H1 (cell line): ENCODE data around the gene ZIC1. TPM values are rescaled to one million over a fixed set of nuclear protein-coding genes. Genes with fewer than 3 reads are reported as not detected.

Source experiments
- CTCF ChIA-PET: fragments of 300-600 bp; sonication (Branson Sonifier 250); formaldehyde crosslinking; loops from one replicate; lab custom pipeline; 2021; ENCODE audit not compliant: partially characterized antibody; lab: Charles Lee
- POLR2A ChIA-PET: fragments of 300-600 bp; sonication (Branson Sonifier 250); formaldehyde crosslinking; loops from one replicate; lab custom pipeline; 2021; ENCODE audit warnings: inconsistent platforms; ENCODE audit not compliant: partially characterized antibody; lab: Charles Lee
- DNase-seq, 2 experiments: peaks; one replicate each; pipeline versions ENCODE4 v3.0.0 to v3.0.0-alpha.2; 2010 to 2022; ENCODE audit warnings: low spot score in 2 of 2, low read depth in 1 of 2, mixed read lengths in 1 of 2
- FAIRE-seq: peaks from 2 replicates; lab custom pipeline; 2011; peaks lifted over from hg19 to GRCh38; lab: Jason Lieb, UNC
- H2AFZ ChIP-seq: 2 replicates; pipeline ENCODE4 v1.8.1; 2012; ENCODE audit warnings: low read length, inconsistent platforms
- H2AK5ac ChIP-seq: 2 replicates; pipeline ENCODE4 v1.6.1; 2013; ENCODE audit warnings: low read depth, low read length
- H2BK120ac ChIP-seq: replicated peaks from 2 replicates; pipeline ENCODE3; 2013; ENCODE audit warnings: low read depth, low read length, inconsistent platforms
- H2BK12ac ChIP-seq: 2 replicates; pipeline ENCODE4 v1.6.1; 2013; ENCODE audit warnings: low read depth, low read length
- H2BK15ac ChIP-seq: 2 replicates; pipeline ENCODE4 v1.6.1; 2013; ENCODE audit warnings: low read length
- H2BK20ac ChIP-seq: 2 replicates; pipeline ENCODE4 v1.6.1; 2013; ENCODE audit warnings: low read length
- H2BK5ac ChIP-seq: 2 replicates; pipeline ENCODE4 v1.6.1; 2013; ENCODE audit warnings: low read depth, low read length
- H3K14ac ChIP-seq: 2 replicates; pipeline ENCODE4 v1.6.1; 2013; ENCODE audit warnings: inconsistent platforms; ENCODE audit not compliant: insufficient read length
- H3K18ac ChIP-seq: 2 replicates; pipeline ENCODE4 v1.6.1; 2013; ENCODE audit warnings: low read length; ENCODE audit errors: extremely low read depth
- H3K23ac ChIP-seq: 2 replicates; pipeline ENCODE4 v1.6.1; 2013; ENCODE audit warnings: inconsistent platforms; ENCODE audit not compliant: insufficient read length
- H3K23me2 ChIP-seq: 2 replicates; pipeline ENCODE4 v1.6.1; 2013; ENCODE audit warnings: low read depth, low read length
- H3K27ac ChIP-seq: 2 replicates; pipeline ENCODE4 v1.6.1; 2011; ENCODE audit warnings: low read depth, low read length, inconsistent platforms
- H3K27me3 ChIP-seq, 4 experiments: replicated peaks in 1 of 4; 1 replicate in 1 of 4; 2 replicates in 3 of 4; pipeline versions ENCODE4 v1.6.1 to v1.8.1; 2011 to 2013; ENCODE audit warnings: low read length in 3 of 4, mild to moderate bottlenecking in 3 of 4, inconsistent platforms in 2 of 4, mixed read lengths in 2 of 4, moderate library complexity in 1 of 4; ENCODE audit not compliant: control insufficient read depth in 3 of 4, insufficient read depth in 3 of 4; ENCODE audit errors: extremely low read depth in 1 of 4
- H3K36me3 ChIP-seq, 4 experiments: 2 replicates each; pipeline versions ENCODE4 v1.6.1 to v1.8.1; 2011 to 2013; ENCODE audit warnings: mild to moderate bottlenecking in 4 of 4, low read length in 3 of 4, moderate library complexity in 2 of 4, control low read depth in 1 of 4, inconsistent platforms in 1 of 4; ENCODE audit not compliant: insufficient read depth in 4 of 4, control insufficient read depth in 2 of 4
- H3K4ac ChIP-seq: replicated peaks from 2 replicates; pipeline ENCODE3; 2013; ENCODE audit warnings: low read length, low read depth, mixed read lengths, inconsistent platforms; ENCODE audit not compliant: insufficient read length
- H3K4me1 ChIP-seq, 4 experiments: replicated peaks in 1 of 4; 1 replicate in 1 of 4; 2 replicates in 3 of 4; pipeline versions ENCODE4 v1.6.1 to v1.8.1; 2011 to 2013; ENCODE audit warnings: low read length in 3 of 4, inconsistent platforms in 2 of 4, mixed read lengths in 1 of 4; ENCODE audit not compliant: insufficient read depth in 4 of 4, control insufficient read depth in 3 of 4
- H3K4me2 ChIP-seq, 2 experiments: 2 replicates each; pipeline versions ENCODE4 v1.6.1 to v1.8.1; 2011 to 2013; ENCODE audit warnings: low read depth in 2 of 2, low read length in 2 of 2, control low read depth in 1 of 2, inconsistent platforms in 1 of 2, mild to moderate bottlenecking in 1 of 2; ENCODE audit not compliant: insufficient read depth in 1 of 2
- H3K4me3 ChIP-seq, 4 experiments: fragments of 200-600, 300-600 bp in 1 of 4; sonication (generic), shearing (Covaris generic), sonication (Bioruptor Twin) in 1 of 4; 2 replicates each; pipeline versions ENCODE4 v1.5.1 to v1.8.1; 2011 to 2016; ENCODE audit warnings: low read length in 4 of 4, low read depth in 3 of 4, control low read depth in 2 of 4, inconsistent platforms in 2 of 4, mild to moderate bottlenecking in 2 of 4, mixed read lengths in 1 of 4, moderate library complexity in 1 of 4; ENCODE audit not compliant: insufficient read depth in 2 of 4; ENCODE audit errors: extremely low read depth in 1 of 4
- H3K56ac ChIP-seq: replicated peaks from 2 replicates; pipeline ENCODE3; 2013; ENCODE audit warnings: low read depth, mild to moderate bottlenecking, mixed read lengths, low read length, inconsistent platforms; ENCODE audit not compliant: insufficient read length
- H3K79me1 ChIP-seq: 2 replicates; pipeline ENCODE4 v1.6.1; 2013; ENCODE audit warnings: low read depth, low read length, control low read depth
- H3K79me2 ChIP-seq, 2 experiments: 2 replicates each; pipeline versions ENCODE4 v1.6.1 to v1.8.1; 2012 to 2013; ENCODE audit warnings: low read length in 2 of 2, mild to moderate bottlenecking in 2 of 2, inconsistent platforms in 1 of 2; ENCODE audit not compliant: insufficient read depth in 2 of 2, control insufficient read depth in 1 of 2
- H3K9ac ChIP-seq, 4 experiments: replicated peaks in 1 of 4; 1 replicate in 1 of 4; 2 replicates in 3 of 4; pipeline versions ENCODE4 v1.6.1 to v1.8.1; 2011 to 2013; ENCODE audit warnings: low read depth in 3 of 4, low read length in 3 of 4, control low read depth in 2 of 4, mild to moderate bottlenecking in 2 of 4, moderate library complexity in 2 of 4, inconsistent platforms in 1 of 4; ENCODE audit errors: extremely low read depth in 1 of 4
- H3K9me3 ChIP-seq, 2 experiments: 2 replicates each; pipeline versions ENCODE4 v1.6.1 to v1.8.1; 2012 to 2013; ENCODE audit warnings: mild to moderate bottlenecking in 2 of 2, moderate library complexity in 2 of 2, control low read depth in 1 of 2, inconsistent platforms in 1 of 2, low read depth in 1 of 2, low read length in 1 of 2, mixed read lengths in 1 of 2; ENCODE audit not compliant: insufficient read depth in 2 of 2
- H4K20me1 ChIP-seq, 2 experiments: replicated peaks in 1 of 2; 2 replicates each; pipeline versions ENCODE3 to v1.8.1; 2011 to 2013; ENCODE audit warnings: inconsistent platforms in 2 of 2, low read length in 2 of 2, mild to moderate bottlenecking in 1 of 2; ENCODE audit not compliant: insufficient read depth in 2 of 2, control insufficient read depth in 1 of 2
- H4K5ac ChIP-seq: 2 replicates; pipeline ENCODE4 v1.6.1; 2013; ENCODE audit warnings: low read length, low read depth, mixed read lengths, inconsistent platforms; ENCODE audit not compliant: insufficient read length
- H4K8ac ChIP-seq: 2 replicates; pipeline ENCODE4 v1.8.0; 2013; ENCODE audit warnings: mild to moderate bottlenecking, moderate library complexity, low read length, inconsistent platforms; ENCODE audit not compliant: insufficient read depth; ENCODE audit errors: extremely low read depth
- H4K91ac ChIP-seq: replicated peaks from 2 replicates; pipeline ENCODE3; 2013; ENCODE audit warnings: low read length, mixed read lengths, inconsistent platforms; ENCODE audit not compliant: insufficient read length
- HDAC2 ChIP-seq, 2 experiments: fragments of 300-600 bp in 1 of 2; sonication (generic) in 1 of 2; IDR thresholded peaks; 2 replicates each; pipeline ENCODE4 v1.6.1; 2011 to 2012; ENCODE audit warnings: low read depth in 2 of 2, low read length in 2 of 2, mild to moderate bottlenecking in 2 of 2, moderate library complexity in 2 of 2, borderline replicate concordance in 1 of 2, inconsistent platforms in 1 of 2
- WGBS, 2 experiments: shearing (Covaris generic) in 1 of 2; methylation state at CpG; one replicate each; pipeline versions ENCODE4 v1.1.6 to v1.1.7; 2013 to 2015; ENCODE audit warnings: low lambda C conversion rate in 2 of 2, mixed read lengths in 2 of 2, inconsistent platforms in 1 of 2, low coverage in 1 of 2, missing lambda C conversion rate in 1 of 2; ENCODE audit not compliant: insufficient replicate concordance in 2 of 2, insufficient coverage in 1 of 2, insufficient read length in 1 of 2; ENCODE audit errors: extremely low coverage in 1 of 2, missing lambda C conversion rate in 1 of 2; 5-methylcytosine and 5-hydroxymethylcytosine counted together
- polyA plus RNA-seq, 7 experiments: library from polyadenylated mRNA; depleted of rRNA in 3 of 7; stranded (reverse) in 5 of 7; unstranded in 2 of 7; fragments of >200 nt in 5 of 7; fragments of 200-250 nt in 2 of 7; gene quantifications; 1 replicate in 5 of 7; 2 replicates in 1 of 7; 4 replicates in 1 of 7; pipeline versions ENCODE4 v1.2.1 to v1.2.3, GENCODE V29; 2011 to 2013; ENCODE audit warnings: missing spikeins in 2 of 7, mixed read lengths in 2 of 7
- total RNA-seq: library from RNA; stranded (reverse); fragmentation: NEBNext Ultra II Directional; extraction: Animal tissue kit (Norgen Biotek cat#: 25700); gene quantifications from 2 replicates; pipeline ENCODE4 v1.2.1, GENCODE V29; 2021

Gene ZIC1
- total and polyA plus RNA-seq, 2 of the 8 experiments (the other 6 are each of a cell fraction or from before 2014, with no cell fraction given) = 0.80 to 2.2 TPM

- Histone ChIP-seq H4K91ac (no peak overlapping the region), H2BK15ac (no peak overlapping the region), H2BK120ac (no peak overlapping the region), H3K27me3 (peaks cover 14 to 29% (median 18%) of the 10 kb centered on the region in 4 experiments; a peak in 6 of 7 replicates), H3K4me3 (no peak overlapping the region), H4K20me1 (peaks cover 0 to 3% of the 10 kb centered on the region in 2 experiments), H3K23ac (no peak overlapping the region), H3K9me3 (no peaks in the 10 kb centered on the region), H3K9ac (no peak overlapping the region), H3K23me2 (no peaks in the 10 kb centered on the region; the same call in 1 of the 2 replicates), H3K36me3 (no peaks in the 10 kb centered on the region), H3K4me1 (peaks cover 0 to 7% (median 0%) of the 10 kb centered on the region in 4 experiments; a peak in 4 of 7 replicates), H2BK5ac (no peak overlapping the region), H3K14ac (no peak overlapping the region), H3K56ac (no peak overlapping the region), H3K18ac (no peak overlapping the region), H3K4me2 (no peak overlapping the region), H2BK12ac (no peak overlapping the region), H3K79me2 (no peaks in the 10 kb centered on the region), H4K5ac (no peak overlapping the region), H3K4ac (no peak overlapping the region), H2AK5ac (no peak overlapping the region), H2BK20ac (no peak overlapping the region), H3K79me1 (no peaks in the 10 kb centered on the region), H4K8ac (no peak overlapping the region), H3K27ac (no peak overlapping the region), H2AFZ (no peak overlapping the region)
- no peak for TF ChIP-seq HDAC2 (IDR thresholded peaks at IDR 0.05; ENCODE audit: borderline replicate concordance in 1 of 2, low read depth in 2 of 2, low read length in 2 of 2)
- FAIRE-seq (no peak), DNase-seq (no peak)
- ChIA-PET POLR2A (no interaction called here), CTCF (interaction anchor here (0.6 to 1.0 kb wide), 3 partner anchors 10 to 511 kb away, joined by 3 to 6 read pairs (median 3); no protein-coding TSS in a partner anchor)
- 93% methylated on average over 2 of the region's 2 CpGs; no CpG with 5 or more reads in 1 of the 2 experiments for WGBS, 2 experiments
Measured at GRCh38 chr3:147428754-147429153, 19.6 kb downstream of the ZIC1 start.
